Common myeloid progenitor, CD34-positive (primary cell): ENCODE results near the gene OR10A3.

ENCODE experiments used
- CTCF ChIA-PET: fragments of 350-600 bp; sonication (Branson Sonifier 250); formaldehyde crosslinking; loops from one replicate; lab custom pipeline; 2021; ENCODE audit warnings: antibody characterized with exemption; lab: Charles Lee
- POLR2A ChIA-PET: fragments of 350-600 bp; sonication (Branson Sonifier 250); formaldehyde crosslinking; loops from one replicate; lab custom pipeline; 2021; ENCODE audit warnings: antibody characterized with exemption; lab: Charles Lee
- DNase-seq, 3 donors: peaks; one replicate each; pipeline versions ENCODE4 v3.0.0 to v3.0.0-alpha.2; 2013
- H3K27ac ChIP-seq, 2 experiments: 1 replicate in 1 of 2; 2 replicates in 1 of 2; pipeline ENCODE4 v1.7.0; 2013; ENCODE audit warnings: inconsistent platforms in 2 of 2, low read length in 2 of 2, mild to moderate bottlenecking in 2 of 2, low read depth in 1 of 2, moderate library complexity in 1 of 2; ENCODE audit not compliant: severe bottlenecking in 2 of 2, insufficient read depth in 1 of 2, poor library complexity in 1 of 2
- H3K27me3 ChIP-seq, 5 experiments: replicated peaks in 2 of 5; 1 replicate in 3 of 5; 2 replicates in 2 of 5; pipeline versions ENCODE4 v1.6.1 to v1.7.0; 2013; ENCODE audit warnings: low read length in 4 of 5, mild to moderate bottlenecking in 2 of 5, moderate library complexity in 2 of 5, inconsistent platforms in 1 of 5; ENCODE audit not compliant: insufficient read depth in 5 of 5, control insufficient read depth in 4 of 5
- H3K36me3 ChIP-seq, 4 experiments: 1 replicate in 2 of 4; 2 replicates in 2 of 4; pipeline versions ENCODE4 v1.6.1 to v1.7.0; 2013; ENCODE audit warnings: low read length in 3 of 4, control low read depth in 1 of 4, mild to moderate bottlenecking in 1 of 4; ENCODE audit not compliant: control insufficient read depth in 4 of 4, insufficient read depth in 4 of 4
- H3K4me1 ChIP-seq, 4 experiments: 1 replicate in 3 of 4; 2 replicates in 1 of 4; pipeline versions ENCODE4 v1.6.1 to v1.7.1; 2013; ENCODE audit warnings: low read length in 3 of 4, mild to moderate bottlenecking in 3 of 4, control low read depth in 1 of 4, inconsistent platforms in 1 of 4, moderate library complexity in 1 of 4; ENCODE audit not compliant: control insufficient read depth in 4 of 4, insufficient read depth in 4 of 4; ENCODE audit errors: control extremely low read depth in 1 of 4
- H3K4me3 ChIP-seq, 7 experiments: 1 replicate in 4 of 7; 2 replicates in 3 of 7; pipeline versions ENCODE4 v1.5.1 to v1.7.0; 2013; ENCODE audit warnings: mild to moderate bottlenecking in 7 of 7, low read length in 6 of 7, moderate library complexity in 6 of 7, inconsistent platforms in 2 of 7, low read depth in 2 of 7, control low read depth in 1 of 7; ENCODE audit not compliant: insufficient read depth in 4 of 7, control insufficient read depth in 1 of 7; ENCODE audit errors: extremely low read depth in 1 of 7
- H3K9me3 ChIP-seq, 5 experiments: 1 replicate in 4 of 5; 2 replicates in 1 of 5; pipeline versions ENCODE4 v1.6.1 to v1.7.1; 2013; ENCODE audit warnings: low read length in 4 of 5, mild to moderate bottlenecking in 2 of 5, inconsistent platforms in 1 of 5, low read depth in 1 of 5, moderate library complexity in 1 of 5; ENCODE audit not compliant: control insufficient read depth in 4 of 5, insufficient read depth in 2 of 5; ENCODE audit errors: control extremely low read depth in 1 of 5
- WGBS: methylation state at CpG from one replicate; pipeline ENCODE4 v1.1.5; 2013; ENCODE audit not compliant: insufficient coverage; 5-methylcytosine and 5-hydroxymethylcytosine counted together

Gene OR10A3

DNA sequence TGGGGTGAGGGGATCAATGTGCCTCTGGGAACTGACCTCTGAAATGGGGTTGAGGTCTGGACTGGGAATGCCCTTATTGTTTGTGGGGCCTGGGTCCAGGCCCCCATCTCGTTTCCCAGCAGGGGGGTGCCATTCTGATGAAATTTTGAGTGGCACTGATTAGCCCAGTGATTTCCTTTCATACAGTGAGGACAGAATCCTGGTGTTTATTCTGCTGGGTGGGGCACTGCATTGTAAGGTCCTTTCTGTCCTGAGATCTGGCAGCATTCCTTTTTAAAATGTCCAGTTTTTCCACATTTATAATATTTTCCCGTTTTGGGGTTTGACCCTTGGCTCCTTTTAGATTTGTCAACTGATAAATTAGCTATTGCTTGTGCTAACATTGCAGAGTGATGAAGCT is 37.6 kb downstream of the OR10A3 start:
- ChIA-PET POLR2A (no interaction called here), CTCF (interaction anchor here (2.1 kb wide), 1 partner anchor 11 kb away, joined by 6 read pairs; no protein-coding TSS in a partner anchor)
- DNase-seq: no peak
- 40% methylated on average over 2 of the region's 2 CpGs for WGBS
- Histone ChIP-seq H3K4me1 (no peaks in the 10 kb centered on the region), H3K27ac (no peak overlapping the region), H3K36me3 (no peaks in the 10 kb centered on the region), H3K9me3 (no peaks in the 10 kb centered on the region), H3K27me3 (peaks cover 0 to 13% (median 2%) of the 10 kb centered on the region in 5 experiments), H3K4me3 (no peak overlapping the region)

DNA sequence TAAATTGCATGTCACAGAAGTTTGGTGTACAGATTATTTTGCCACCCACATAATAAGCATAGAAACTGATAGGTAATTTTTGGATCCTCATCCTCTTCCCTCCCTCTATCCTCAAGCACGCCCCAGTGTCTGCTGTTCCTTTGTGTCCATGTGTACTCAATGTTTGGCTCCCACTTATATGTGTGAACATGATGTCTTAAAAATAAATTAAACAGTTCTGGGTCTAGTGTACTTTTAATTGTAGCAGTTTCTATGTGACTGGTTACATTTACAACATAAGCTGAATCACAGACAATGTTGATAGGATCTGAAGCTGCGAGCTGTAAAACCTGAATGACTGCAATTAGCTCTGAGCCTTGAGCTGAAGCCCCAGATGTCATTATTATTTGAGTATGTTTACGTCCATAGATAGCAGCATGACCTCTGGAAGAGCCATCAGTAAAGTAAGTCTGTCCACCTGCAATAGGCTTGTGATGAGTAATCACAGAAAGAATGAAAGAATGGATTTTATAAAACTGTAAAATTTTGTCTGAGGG is 40.1 kb downstream of the OR10A3 start:
- Histone ChIP-seq H3K36me3 (no peaks in the 10 kb centered on the region), H3K4me1 (no peaks in the 10 kb centered on the region), H3K27ac (no peak overlapping the region), H3K4me3 (no peak overlapping the region), H3K9me3 (no peaks in the 10 kb centered on the region), H3K27me3 (peaks cover 0 to 10% (median 0%) of the 10 kb centered on the region in 5 experiments)
- ChIA-PET CTCF (interaction anchor here (1.5 kb wide), 1 partner anchor 8 kb away, joined by 4 read pairs; no protein-coding TSS in a partner anchor), POLR2A (no interaction called here)
- DNase-seq: no peak
- WGBS: 73% methylated on average over 1 of the region's 3 CpGs

DNA sequence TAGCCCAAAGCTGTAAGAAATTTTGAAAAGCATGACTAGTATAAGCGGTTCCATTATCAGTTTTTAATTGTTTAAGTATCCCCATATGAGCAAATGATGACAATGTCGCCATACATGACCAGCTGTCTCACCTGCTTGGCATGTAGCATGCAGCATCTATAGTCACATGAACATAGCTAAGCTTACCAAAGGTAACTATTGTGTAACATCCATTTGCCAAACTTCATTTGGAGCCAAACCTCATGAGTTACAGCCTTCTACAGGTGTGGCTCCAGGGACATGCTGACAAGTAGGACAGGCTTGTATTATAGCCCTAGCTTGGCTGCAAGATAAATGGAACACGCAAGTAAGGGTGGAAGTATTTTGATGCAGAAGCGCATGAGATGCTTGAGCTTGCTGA is 40.8 kb downstream of the OR10A3 start:
- peaks cover 0 to 8% (median 0%) of the 10 kb centered on the region in 5 experiments for H3K27me3 ChIP-seq
- 100% methylated on average over 2 of the region's 4 CpGs for WGBS
- no peaks in the 10 kb centered on the region for H3K4me1 ChIP-seq
- no peaks in the 10 kb centered on the region for H3K36me3 ChIP-seq
- no peak for DNase-seq
- ChIA-PET CTCF (no interaction called here), POLR2A (no interaction called here)
- no peaks in the 10 kb centered on the region for H3K9me3 ChIP-seq
- H3K4me3 ChIP-seq: no peak overlapping the region
- H3K27ac ChIP-seq: no peak overlapping the region

DNA sequence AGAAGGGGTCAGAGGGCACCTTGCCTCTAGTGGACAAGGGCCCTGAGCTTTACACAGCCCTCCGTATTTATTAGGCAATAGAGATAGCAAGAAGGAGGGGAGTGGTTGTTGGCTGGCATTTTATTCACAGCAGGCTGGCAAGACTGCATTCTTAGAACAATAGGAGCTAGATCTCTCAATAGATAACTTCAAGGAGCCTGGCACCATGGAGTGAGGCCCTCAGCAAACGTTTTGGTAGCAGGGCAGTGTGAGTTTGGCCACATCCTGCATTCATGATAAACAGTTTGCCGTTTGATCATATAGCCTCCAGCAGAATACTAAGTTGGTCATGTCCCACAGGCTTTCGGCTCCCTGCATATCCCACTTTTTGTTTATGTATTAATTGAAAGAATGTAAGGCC is 42.1 kb downstream of the OR10A3 start:
- no peak for DNase-seq
- WGBS: 38% methylated on average over 2 of the region's 4 CpGs
- Histone ChIP-seq H3K36me3 (no peaks in the 10 kb centered on the region), H3K4me1 (no peaks in the 10 kb centered on the region), H3K27me3 (peaks cover 0 to 8% (median 0%) of the 10 kb centered on the region in 5 experiments), H3K9me3 (no peaks in the 10 kb centered on the region), H3K27ac (no peak overlapping the region), H3K4me3 (no peak overlapping the region)
- ChIA-PET POLR2A (no interaction called here), CTCF (no interaction called here)

DNA sequence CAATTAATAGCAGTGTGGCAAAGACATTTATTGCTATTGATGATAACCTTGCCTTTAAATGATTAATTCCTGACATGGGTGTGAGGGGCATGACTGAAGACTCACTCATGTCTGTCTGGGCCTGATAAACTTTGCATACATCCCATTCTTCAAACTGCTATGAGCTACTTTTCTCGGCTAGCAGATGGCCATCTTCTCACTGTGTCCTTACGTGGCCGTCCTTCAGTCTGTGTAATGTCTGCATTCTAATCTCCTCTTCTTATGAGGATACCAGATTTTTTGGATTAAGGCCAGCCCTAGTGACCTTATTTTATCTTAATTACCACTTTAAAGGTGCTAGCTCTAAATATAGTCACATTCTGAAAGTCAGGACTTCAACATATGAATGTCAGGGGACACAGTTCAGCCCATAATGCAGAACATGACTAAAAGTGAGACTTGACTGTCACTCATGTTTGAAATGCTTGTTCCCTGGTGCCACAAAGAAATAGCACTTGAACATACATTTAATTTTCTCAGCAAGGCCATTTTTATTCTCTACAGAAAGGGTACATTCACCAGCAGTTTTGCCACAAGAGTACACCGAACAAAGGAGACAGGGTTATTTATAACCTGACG is 42.7 kb downstream of the OR10A3 start:
- CTCF ChIA-PET: no interaction called here

DNA sequence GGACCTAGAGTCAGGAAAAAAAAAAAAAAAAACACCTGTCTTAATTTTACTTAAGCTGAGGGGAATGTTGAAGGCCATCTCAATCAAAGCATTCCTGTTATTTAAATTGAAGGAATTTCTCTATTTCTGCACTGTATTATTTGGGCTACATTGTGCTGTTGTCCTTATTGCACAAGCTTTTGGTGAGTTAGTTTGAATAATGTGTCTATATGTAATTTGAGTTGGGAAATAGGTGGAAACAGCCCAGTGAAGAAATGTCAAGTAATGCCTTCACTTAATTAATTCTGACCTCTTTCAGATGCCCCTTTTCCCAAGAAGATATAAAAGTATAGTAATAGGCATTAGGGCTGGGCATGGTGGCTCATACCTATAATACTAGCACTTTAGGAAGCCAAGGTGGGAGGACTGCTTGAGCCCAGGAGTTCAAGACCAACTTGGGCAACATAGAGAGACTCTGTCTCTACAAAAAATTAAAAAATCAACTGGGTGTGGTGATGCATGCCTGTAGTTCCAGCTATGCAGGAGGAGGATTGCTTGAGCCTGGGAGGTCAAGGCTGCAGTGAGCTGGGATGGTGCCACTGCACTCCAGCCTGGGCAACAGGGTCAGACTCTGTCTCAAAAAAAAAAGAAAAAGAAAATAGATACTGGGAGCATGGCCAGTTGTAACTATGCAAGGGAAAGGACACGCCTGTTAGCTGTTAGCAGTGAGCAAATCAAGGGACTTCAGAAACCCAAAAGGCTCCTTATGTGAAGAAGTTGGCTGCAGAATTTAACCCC is 45.3 kb downstream of the OR10A3 start:
- Histone ChIP-seq H3K4me1 (no peaks in the 10 kb centered on the region), H3K4me3 (no peak overlapping the region), H3K36me3 (no peaks in the 10 kb centered on the region), H3K9me3 (no peaks in the 10 kb centered on the region), H3K27ac (no peak overlapping the region), H3K27me3 (peaks cover 0 to 6% (median 0%) of the 10 kb centered on the region in 5 experiments)
- ChIA-PET CTCF (no interaction called here), POLR2A (no interaction called here)
- 86% methylated on average over 1 of the region's 1 CpG for WGBS
- no peak for DNase-seq

More for the DNA sequence above, 42.7 kb downstream of the OR10A3 start:
- 100% methylated on average over 1 of the region's 5 CpGs for WGBS
- Histone ChIP-seq H3K27me3 (peaks cover 0 to 8% (median 0%) of the 10 kb centered on the region in 5 experiments), H3K36me3 (no peaks in the 10 kb centered on the region), H3K27ac (no peak overlapping the region), H3K4me3 (no peak overlapping the region), H3K4me1 (no peaks in the 10 kb centered on the region), H3K9me3 (no peaks in the 10 kb centered on the region)
- no peak for DNase-seq
- POLR2A ChIA-PET: no interaction called here

DNA sequence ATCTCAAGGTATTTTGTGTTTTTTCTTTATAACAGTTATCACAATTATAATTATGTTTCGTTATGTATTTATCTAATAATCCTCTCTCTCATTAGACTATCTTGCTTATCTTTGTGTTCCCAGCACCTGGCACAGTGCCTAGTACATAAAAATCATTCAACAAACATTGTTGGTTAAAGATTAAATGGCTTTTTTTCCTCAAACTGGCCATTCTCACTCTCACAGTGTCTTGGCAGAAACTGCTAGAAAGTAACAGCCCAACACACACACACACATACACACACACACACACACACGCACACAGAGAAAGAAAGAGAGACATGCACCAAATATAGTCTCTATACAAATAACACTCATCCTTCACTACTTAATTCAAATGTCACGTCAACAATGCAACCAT is 47.3 kb downstream of the OR10A3 start:
- no peak for DNase-seq
- Histone ChIP-seq H3K9me3 (no peaks in the 10 kb centered on the region), H3K4me1 (peaks cover 0 to 2% (median 0%) of the 10 kb centered on the region in 4 experiments), H3K27me3 (peaks cover 2 to 16% (median 6%) of the 10 kb centered on the region in 5 experiments), H3K27ac (no peak overlapping the region), H3K4me3 (no peak overlapping the region), H3K36me3 (no peaks in the 10 kb centered on the region)
- ChIA-PET CTCF (interaction anchor here (1.3 to 2.2 kb wide), 4 partner anchors 7 to 95 kb away, joined by 3 to 10 read pairs (median 5); partner anchors contain the start of gene EIF3F), POLR2A (no interaction called here)
- WGBS: no CpG with 5 or more reads among the region's 3 CpGs
